ENCODE measurements around the gene CTBP2. TPM values are rescaled to one million over a fixed set of nuclear protein-coding genes. Genes with fewer than 3 reads are reported as not detected.

The CTBP2 gene
- total RNA-seq, 4 donors from 2014 or later, result 65.9 to 129 (median 71.2) TPM

- Histone ChIP-seq H3K27ac (no peak overlapping the region), H3K9me3 (no peaks in the 10 kb centered on the region), H3K27me3 (no peaks in the 10 kb centered on the region), H3K4me3 (no peak overlapping the region), H3K36me3 (no peaks in the 10 kb centered on the region), H3K4me1 (peaks cover 10 to 24% of the 10 kb centered on the region in 2 donors)
- intact Hi-C loops (cut with DNase I; ENCODE audit: low total_unique reads), result no loop called here
- TF ChIP-seq CTCF (IDR thresholded peaks at IDR 0.05) (no peak), POLR2A (IDR thresholded peaks at IDR 0.05) (no peak)
- DNase-seq, result no peak
Observed at GRCh38 chr10:125116041-125116649, 44.2 kb downstream of the CTBP2 start.

- Histone ChIP-seq H3K27ac (no peak overlapping the region), H3K9me3 (no peaks in the 10 kb centered on the region), H3K4me1 (peaks cover 4 to 23% of the 10 kb centered on the region in 2 donors), H3K4me3 (no peak overlapping the region), H3K36me3 (no peaks in the 10 kb centered on the region), H3K27me3 (no peaks in the 10 kb centered on the region)
- TF ChIP-seq CTCF (IDR thresholded peaks at IDR 0.05) (no peak), POLR2A (IDR thresholded peaks at IDR 0.05) (no peak)
- intact Hi-C loops (cut with DNase I; ENCODE audit: low total_unique reads), result no loop called here
- no peak for DNase-seq
Observed at GRCh38 chr10:125115409-125115808, 45.0 kb downstream of the CTBP2 start.

GRCh38 chr10:125114761-125115391, 45.5 kb downstream of the CTBP2 start:
- H3K36me3 ChIP-seq, result no peaks in the 10 kb centered on the region
- TF ChIP-seq CTCF (IDR thresholded peaks at IDR 0.05) (no peak), POLR2A (IDR thresholded peaks at IDR 0.05) (no peak)
- peak overlapping the region; percentile 6 to 58 for H3K27ac ChIP-seq
- H3K4me3 ChIP-seq, result no peak overlapping the region
- peaks cover 4 to 17% of the 10 kb centered on the region in 2 donors for H3K4me1 ChIP-seq
- H3K9me3 ChIP-seq, result no peaks in the 10 kb centered on the region
- no peaks in the 10 kb centered on the region for H3K27me3 ChIP-seq
- intact Hi-C loops (cut with DNase I; ENCODE audit: low total_unique reads), result no loop called here
- DNase-seq, result no peak

GRCh38 chr10:125113691-125114371, 46.5 kb downstream of the CTBP2 start:
- Histone ChIP-seq H3K36me3 (no peaks in the 10 kb centered on the region), H3K27me3 (no peaks in the 10 kb centered on the region), H3K9me3 (no peaks in the 10 kb centered on the region), H3K27ac (peak overlapping the region; percentile 6 to 58), H3K4me3 (no peak overlapping the region), H3K4me1 (peaks cover 0 to 17% of the 10 kb centered on the region in 2 donors)
- no peak for TF ChIP-seq POLR2A (IDR thresholded peaks at IDR 0.05)
- TF ChIP-seq CTCF (IDR thresholded peaks at IDR 0.05), result no peak
- intact Hi-C loops (cut with DNase I; ENCODE audit: low total_unique reads), result no loop called here
- DNase-seq, result peak in 1 of 2 donors; percentile 44
